NCI-H69 (cell line): Measurements from ENCODE around the gene SHTN1.

Experiments used
- DNase-seq: peaks from one replicate; lab custom pipeline; 2025; lab: John Stamatoyannopoulos, UW

The SHTN1 gene, protein sequence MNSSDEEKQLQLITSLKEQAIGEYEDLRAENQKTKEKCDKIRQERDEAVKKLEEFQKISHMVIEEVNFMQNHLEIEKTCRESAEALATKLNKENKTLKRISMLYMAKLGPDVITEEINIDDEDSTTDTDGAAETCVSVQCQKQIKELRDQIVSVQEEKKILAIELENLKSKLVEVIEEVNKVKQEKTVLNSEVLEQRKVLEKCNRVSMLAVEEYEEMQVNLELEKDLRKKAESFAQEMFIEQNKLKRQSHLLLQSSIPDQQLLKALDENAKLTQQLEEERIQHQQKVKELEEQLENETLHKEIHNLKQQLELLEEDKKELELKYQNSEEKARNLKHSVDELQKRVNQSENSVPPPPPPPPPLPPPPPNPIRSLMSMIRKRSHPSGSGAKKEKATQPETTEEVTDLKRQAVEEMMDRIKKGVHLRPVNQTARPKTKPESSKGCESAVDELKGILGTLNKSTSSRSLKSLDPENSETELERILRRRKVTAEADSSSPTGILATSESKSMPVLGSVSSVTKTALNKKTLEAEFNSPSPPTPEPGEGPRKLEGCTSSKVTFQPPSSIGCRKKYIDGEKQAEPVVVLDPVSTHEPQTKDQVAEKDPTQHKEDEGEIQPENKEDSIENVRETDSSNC

DNA sequence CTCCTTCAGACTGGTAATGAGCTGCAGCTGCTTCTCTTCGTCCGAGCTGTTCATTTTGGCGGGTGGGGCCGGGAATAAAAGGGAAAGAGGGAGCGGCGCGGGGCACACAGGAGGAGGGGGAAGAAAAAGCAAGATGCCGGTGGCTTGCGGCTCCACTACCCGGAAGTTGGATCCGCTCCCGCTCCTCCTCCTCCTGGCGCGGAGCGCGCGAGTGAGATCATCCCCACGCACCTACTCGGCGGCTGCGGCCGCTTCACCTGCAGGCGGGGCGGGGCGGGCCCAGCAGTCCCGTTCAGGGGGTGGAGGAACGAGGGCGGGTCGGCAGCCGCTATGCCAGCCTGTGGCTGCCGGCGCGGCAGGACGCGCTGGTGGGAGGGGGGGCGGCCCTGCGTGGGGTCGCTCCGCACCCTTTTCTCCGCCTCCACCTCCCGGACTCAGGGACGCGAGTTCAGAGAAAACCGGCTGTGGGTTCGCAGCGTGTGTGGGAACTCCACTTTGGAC is at the start of gene SHTN1:
TSS of gene SHTN1 (minus strand) at position 162 of the 501 bp plus-strand sequence. CDS start at position 54, 108 bp downstream.
- DNase-seq = peak; percentile 96

DNA sequence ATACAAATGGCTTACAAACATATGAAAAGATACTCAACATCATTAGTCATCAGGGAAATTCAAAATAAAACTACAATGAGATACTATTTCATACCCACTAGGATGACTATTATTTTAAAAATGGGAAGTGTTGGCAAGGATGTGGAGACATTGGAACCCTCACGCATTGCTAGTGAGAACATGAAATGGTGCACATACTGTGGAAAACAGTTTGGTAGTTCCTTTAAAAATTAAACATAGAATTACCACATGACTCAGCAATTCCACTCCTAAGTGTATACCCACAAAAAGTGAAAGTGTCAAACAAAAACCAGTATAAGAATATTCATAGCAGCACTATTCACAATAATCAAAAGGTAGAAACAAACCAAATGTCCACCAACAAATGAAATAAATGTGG is 48.5 kb upstream of the SHTN1 start:
- no peak for DNase-seq

DNA sequence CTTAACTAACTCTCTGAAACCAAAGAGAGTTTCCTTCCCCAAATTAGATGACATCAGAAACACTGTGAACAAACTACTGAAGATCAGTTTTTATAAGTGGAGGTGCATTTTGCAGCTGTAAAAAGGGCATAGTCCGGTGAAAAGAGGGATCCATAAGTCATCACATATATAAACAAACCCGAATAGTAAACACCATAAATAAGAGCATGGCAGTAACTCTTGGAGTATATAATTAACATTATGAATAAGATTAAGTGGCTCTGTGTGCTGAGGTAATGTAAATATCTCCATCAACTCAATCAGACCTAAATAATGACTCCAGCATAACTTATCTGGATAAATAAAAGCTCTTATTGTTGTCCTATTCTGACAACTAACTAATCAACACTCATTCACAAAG is 43.0 kb upstream of the SHTN1 start:
- DNase-seq = peak; percentile 91

DNA sequence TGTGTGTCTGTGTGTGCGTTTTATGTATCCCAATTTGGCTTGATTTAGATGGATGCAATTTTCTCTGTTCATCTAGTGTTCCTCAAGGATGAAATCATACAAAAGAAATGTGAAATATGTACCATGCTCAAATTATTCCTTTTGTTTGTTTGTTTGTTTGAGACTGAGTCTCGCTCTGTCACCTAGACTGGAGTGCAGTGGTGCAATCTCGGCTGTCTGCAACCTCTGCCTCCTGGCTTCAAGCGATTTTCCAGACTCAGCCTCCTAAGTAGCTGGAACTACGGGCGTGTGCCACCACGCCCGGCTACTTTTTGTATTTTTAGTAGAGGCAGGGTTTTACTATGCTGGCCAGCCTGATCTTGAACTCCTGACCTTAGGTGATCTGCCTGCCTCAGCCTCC is 11.3 kb upstream of the SHTN1 start:
- no peak for DNase-seq

DNA sequence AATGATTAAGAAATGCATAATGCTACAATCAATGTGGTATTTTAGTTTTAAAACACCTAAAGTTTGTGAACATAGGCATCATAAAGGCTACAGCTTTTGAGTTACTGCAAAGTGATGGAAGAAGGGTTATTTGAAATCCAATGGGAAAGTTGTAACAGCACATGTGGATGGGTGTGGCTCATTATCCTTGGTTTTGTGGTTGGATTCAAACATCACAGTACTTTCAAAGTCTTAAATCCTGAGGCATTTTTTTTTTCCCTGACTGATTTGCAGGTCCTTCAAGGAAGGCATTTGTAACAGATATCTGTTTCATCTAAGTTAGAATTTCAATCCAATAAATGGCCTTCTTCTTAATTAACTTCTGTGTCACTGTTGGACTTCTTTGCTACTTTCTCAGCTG is 9.8 kb upstream of the SHTN1 start:
- DNase-seq = no peak

DNA sequence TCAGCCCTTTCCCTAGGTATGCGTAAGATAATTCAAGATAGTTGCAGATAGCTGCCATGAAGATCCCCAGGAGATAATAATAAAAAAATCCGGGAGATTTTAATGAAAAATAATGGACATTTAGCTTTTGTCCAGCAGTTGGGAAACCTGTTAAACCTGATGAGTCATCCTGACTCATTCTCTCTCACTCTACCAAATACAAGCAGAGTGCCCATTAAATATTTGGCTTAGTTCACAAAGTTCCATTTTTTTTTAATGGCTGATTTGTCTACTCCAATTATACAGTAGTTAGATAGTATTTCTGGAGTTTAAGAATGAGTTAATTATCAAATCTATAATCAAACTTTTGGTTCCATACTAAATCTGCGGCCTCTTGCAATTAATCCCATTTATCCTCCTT is 2.1 kb upstream of the SHTN1 start:
- peak; percentile 56 for DNase-seq

DNA sequence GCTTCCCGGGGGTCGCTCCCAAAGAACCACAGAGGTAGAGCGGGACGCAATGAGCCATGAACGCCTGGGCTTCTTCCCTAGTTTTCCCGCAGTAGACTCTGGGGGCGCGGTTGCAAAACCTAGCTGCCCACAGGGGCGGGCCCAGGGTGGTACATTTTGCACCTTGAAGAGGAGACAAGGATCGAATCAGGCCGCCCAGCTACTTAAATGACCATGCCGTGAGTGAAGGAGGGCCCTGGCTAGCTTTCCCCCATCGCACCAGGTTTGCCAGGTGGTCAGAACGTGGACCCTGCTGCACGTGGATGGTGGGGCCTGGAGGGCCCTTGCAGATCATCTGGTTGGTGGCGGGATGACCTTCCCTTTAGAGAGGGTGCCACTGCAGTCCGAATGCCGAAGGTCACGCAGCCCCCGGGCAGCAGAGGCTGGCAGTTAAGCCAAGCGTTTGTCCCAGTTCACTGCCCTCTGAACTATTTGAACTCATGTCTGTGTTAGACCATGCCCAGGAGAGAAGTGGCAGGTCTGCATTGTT is 604 bp upstream of the SHTN1 start:
- DNase-seq = peak; percentile 92

DNA sequence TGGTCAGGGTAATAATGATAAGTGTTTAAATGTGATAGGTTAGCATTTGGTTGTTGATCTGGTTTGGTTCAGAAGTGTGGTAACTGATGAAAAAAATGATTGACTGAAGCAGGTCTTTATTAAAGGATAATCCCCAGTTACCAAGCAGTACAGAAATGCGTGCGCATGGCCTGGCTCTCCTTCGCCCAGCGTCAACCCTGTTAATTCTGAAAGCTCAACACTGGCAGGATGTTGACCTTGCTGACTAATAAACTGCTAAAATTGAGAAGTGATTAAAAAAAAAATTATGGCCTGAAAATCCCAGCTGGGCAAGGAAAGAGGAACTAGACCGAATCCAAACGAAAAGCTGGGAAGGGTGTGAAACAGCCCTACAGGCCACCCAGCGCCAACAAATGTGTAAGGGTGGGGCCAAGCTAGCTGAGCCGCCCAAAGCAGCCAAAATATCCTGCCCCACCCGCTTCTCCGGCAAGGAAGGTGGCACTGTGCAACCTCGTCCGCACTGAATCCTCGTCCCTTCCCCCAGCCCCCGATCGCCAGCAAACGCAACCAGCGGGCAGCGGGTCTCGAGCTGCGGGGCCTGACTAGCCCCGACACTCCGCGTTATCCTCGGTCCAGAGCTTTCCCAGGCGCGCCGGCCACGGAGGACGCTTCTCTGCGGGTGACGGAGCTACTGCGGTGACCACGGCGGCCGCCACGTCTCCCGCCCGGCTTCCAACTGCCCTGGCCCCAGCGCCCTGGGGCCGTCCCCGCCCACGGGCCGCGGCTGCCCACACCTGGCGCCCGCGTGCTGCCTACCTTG is 561 bp downstream of the SHTN1 start:
- peak; percentile 86 for DNase-seq

DNA sequence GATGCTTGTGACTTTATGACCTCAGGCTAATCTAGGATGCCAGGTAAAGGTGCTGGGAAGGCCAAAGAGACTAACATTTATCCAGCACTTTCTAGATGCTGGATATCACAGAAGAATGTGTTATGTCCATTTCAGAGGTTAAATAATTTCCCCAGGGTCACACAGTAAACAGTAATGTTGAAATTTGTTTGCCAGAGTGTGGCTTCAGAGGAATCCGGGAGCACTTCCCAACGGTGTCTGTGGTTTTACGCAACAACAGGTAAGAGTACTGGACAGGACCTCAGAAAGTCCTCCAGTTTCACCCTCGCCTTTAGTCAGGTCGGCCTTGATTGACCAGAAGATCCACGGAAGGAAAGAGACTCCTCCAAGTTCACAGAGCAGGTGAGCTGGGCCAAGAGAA is 1.7 kb downstream of the SHTN1 start:
- peak; percentile 22 for DNase-seq

DNA sequence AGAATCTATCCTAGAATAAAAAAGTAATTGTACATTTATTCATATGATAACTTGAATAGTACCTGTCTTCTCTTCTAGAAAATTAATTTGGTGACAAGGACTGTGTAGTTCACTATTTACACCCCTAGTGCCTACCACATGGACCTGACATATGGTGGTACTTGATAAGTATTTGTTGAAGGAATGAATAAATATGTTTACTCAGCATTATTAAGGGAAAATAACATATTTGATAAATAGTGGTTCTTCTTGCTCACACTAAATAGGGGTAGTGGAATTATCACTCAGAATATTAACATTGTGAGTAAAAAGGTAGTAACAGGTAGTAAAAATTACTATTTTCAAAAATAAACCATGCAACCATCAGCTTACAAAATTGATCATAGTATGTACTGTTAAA is 2.8 kb downstream of the SHTN1 start:
- peak; percentile 31 for DNase-seq

DNA sequence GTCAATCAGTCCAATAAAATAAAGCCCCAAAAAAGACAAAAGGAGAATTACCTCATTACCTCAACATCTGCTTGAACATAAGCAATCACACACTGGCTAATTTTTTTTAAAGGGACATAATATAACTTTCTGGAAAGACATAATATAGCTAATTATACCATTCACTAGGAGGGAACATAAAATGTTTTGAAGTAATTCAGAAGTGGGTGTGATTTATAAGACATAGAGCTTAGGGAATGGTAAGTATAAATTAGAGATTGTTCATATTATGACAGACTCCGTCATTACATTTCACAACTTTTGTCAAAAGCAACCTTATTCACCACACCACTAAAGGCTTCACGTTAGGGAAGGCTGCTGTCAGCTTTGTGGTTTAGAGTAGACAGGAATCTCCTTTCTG is 3.8 kb downstream of the SHTN1 start:
- peak; percentile 89 for DNase-seq

DNA sequence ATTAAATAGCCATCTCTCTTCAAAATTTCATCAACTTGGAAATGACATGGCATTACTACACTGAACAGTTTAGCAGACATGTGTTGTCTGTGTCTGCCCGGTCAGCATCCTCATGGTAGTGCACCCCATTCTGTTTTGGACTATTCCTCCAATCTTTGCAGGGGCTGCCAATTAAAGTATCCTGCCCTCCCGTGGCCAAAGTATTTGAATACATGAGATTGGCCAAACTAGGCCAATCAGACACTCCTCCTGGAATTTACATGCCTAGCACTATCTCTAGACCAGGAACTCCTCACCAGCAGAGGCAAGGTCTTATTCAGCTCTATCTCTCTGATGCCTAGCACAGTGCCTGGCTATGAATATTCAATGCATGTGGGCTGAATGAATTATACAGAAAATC is 4.4 kb downstream of the SHTN1 start:
- DNase-seq = peak; percentile 75

DNA sequence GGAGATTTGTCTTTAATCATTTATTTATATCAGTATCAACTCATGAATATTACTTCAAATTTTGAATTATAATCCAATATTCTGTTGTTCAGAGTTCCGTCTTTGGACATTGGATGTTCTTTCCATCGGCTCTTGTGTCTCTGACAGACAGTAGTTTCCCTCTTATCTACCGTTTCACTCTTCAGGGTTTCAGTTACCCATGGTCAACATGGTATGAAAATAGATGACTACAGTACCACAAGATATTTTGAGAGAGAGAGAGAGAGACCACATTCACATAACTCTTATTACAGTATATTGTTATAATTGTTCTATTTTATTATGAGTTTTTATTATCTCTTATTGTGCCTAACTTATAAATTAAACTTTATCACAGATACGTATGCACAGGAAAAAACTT is 6.8 kb downstream of the SHTN1 start:
- DNase-seq = no peak

DNA sequence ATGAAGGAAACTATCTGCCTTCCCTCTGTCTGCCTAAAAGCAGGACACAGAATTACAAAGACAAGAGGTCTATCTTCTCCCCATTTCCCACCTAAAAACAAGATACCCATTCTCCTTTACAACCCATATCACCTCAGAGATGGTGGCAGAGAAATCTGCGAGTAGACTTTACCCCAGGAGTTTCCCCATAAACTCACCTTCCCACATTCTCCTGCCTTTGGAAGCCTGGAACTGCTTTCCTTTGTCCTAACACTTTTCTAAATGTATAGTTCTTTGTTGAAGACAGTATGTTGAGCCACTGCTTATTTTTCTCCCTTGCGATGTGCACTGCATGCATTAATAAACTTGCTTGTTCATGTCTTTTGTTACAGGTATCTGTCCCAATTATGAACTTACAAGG is 8.0 kb downstream of the SHTN1 start:
- no peak for DNase-seq

DNA sequence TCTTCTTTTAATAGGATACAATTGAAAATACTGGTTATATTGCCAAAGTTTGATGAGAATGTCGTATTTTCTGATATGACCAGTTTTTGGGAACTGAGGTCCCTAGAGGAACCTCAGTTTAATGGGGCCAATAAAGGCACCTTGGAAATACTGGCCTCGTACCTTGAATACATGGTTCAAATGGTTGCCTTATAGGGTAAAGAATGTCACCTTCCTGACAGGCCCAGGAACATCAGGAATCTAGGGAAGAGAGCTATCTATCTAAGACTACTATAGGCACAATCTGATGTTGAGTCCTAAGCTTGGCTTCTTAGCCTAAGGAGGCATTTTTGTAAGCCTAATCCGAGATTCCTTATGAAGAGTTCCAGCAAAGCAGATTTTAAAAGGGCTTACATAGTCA is 9.3 kb downstream of the SHTN1 start:
- DNase-seq = no peak

DNA sequence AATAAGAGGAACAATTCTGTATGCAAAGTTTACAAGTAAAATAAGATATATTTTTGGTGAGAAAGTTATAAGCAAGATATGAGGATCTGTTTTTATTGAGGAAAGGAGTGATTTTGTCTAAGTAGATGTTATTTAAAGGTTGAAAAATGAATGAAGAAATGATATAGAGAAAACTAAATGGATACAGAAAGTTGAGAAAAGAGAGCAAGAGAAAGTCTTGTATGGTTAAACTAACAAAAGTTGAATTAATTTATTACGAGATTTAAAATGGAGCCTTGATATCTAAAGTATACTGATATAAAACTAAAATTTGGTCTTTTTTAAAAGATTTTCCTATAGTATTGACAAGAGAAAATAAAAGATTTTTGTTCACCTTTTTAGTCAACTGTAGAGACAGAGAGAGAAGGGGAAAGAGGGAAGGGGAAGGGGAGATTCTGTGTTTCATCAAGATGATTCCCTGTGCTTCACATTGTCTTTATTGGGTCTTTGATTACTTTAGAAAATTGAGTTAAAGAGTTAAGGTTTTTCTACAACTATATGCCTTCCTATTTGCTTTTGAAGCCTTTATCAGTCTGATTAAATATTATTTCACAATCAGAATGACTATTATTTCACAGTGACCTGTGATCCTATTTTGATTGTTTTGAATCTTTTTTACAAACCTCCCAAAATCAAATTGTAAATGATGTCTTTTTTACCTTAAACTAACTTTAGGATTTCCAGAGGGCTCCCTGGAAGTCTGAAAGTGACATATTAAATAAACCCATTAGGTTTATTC is 10.7 kb downstream of the SHTN1 start:
- DNase-seq = no peak

DNA sequence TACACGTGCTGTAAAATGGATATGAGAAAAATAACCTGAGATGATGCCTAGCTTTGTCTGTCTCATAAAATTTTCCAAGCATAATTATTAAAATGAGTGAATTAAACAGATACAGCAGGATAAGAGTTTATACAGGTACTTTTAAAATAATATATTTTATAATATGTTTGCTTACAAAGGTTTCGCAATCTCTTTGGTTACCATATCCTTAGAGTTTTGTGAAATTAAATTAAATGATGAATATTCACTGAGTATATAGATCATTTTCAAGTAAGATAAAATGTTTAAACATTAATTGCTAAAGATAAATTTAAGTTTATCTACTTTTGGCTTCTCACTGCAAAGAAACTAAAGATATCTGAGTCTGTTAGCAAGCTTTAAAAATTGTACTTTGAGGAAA is 11.4 kb downstream of the SHTN1 start:
- no peak for DNase-seq

DNA sequence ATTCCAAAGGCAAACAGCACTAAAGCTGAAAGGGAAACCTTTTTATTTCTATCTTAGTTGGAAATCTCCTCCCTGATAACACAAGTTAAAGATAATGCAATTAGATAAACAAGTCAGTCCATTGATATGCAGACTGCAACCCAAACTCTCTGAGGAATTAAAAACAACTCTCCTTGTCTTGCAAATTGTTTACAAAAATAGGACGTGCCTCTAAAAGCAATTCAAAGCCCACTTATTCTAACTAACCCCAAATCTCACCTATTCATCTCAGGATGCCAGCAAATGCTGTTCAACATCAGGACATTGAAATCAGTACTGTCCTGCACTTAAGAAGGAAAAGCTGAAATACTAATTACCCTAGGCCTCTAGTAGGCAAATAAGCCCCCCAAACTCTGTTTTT is 12.8 kb downstream of the SHTN1 start:
- DNase-seq = no peak

DNA sequence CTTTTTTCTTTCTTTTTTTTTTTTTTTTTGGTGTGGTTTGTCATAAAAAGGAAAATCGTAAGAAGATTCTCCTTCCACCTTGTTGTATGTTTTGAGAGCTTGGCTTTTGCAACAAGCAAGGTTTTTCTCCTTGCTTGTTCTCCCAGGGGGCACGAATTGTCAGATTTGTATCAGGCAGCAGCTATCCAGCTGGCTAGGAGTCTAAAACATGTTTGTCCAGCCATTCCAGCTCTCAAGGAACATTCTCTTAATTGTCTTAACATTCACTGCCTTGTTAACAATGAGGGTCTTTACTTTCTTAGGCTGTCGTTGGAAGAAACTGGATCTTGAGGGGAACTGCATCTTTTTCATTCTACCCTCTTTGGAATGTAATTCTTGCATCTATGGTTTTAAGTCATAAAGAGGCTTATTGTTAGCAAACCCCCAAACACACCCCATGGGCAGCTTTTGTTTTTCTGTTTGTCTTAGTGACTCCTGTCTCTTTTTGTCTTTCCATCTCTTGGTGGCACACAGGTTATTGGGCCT is 14.6 kb downstream of the SHTN1 start:
- DNase-seq = peak; percentile 21

DNA sequence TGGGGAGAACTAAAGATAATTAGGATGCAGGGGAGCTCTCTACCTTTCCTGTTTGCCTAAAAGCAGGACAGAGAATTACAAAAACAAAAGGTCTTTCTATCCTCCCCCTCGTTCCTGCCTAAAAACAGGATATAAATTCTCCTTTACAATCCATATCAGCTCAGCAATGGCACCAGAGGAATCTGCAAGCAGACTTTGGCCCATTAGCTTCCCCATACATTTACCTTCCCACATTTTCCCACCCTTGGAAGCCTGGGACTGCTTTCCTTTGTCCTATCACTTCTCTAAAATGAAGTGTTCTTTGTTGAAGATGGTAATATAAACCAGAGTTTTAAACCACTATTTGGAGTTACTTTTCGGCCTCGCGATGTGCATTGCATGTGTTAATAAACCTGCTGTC is 15.5 kb downstream of the SHTN1 start:
- DNase-seq = no peak

DNA sequence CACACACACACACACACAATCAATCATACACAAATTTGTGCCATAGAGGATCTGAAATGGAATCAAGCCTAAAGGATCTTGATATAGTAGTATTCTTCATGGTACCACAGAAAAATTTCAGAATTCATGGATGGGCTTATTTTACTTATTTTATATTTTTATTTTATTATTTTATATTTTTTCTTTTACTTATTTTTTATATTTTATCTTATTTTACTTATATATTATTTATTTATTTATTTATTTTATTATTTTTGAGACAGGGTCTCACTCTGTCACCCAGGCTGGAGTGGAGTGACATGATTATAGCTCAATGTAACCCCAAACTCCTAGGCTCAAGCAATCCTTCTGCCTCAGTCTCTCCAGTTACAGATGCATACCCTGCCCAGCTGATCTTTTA is 16.7 kb downstream of the SHTN1 start:
- DNase-seq = no peak
